ENCODE data around the gene TLK2. TPM values are rescaled to one million over a fixed set of nuclear protein-coding genes. Genes with fewer than 3 reads are reported as not detected.
A peak's percentile ranks its signal among the peaks of the same experiment; 100 is the strongest.

The TLK2 gene
- total RNA-seq, 4 donors from 2014 or later = 45.8 to 78.1 (median 54.1) TPM

GRCh38 chr17:62653002-62653825 is 174.6 kb downstream of the TLK2 start:
- Histone ChIP-seq H3K4me1 (peaks cover 13 to 18% of the 10 kb centered on the region in 2 donors), H3K4me3 (replicated peaks in 1 of 3) (peak overlapping the region in 2 of 3 donors; percentile 5 to 44), H3K27ac (peak overlapping the region in 2 of 3 donors; percentile 47 to 49), H3K9me3 (no peaks in the 10 kb centered on the region), H3K36me3 (no peaks in the 10 kb centered on the region), H3K27me3 (no peaks in the 10 kb centered on the region)
- WGBS, 2 donors = 5 to 7% methylated on average over 27 to 30 of the region's 30 CpGs
- intact Hi-C loops (cut with DNase I) = no loop called here
- DNase-seq = peak; percentile 50 to 51
- no peak for TF ChIP-seq CTCF (IDR thresholded peaks at IDR 0.05)
- TF ChIP-seq POLR2A (IDR thresholded peaks at IDR 0.05) = no peak

GRCh38 chr17:62653826-62654761 is 175.5 kb downstream of the TLK2 start:
- Histone ChIP-seq H3K27ac (no peak overlapping the region), H3K9me3 (no peaks in the 10 kb centered on the region), H3K4me3 (replicated peaks in 1 of 3) (no peak overlapping the region), H3K4me1 (peaks cover 13 to 18% of the 10 kb centered on the region in 2 donors), H3K36me3 (no peaks in the 10 kb centered on the region), H3K27me3 (no peaks in the 10 kb centered on the region)
- 68 to 78% methylated on average over 15 of the region's 19 CpGs for WGBS, 2 donors
- TF ChIP-seq POLR2A (IDR thresholded peaks at IDR 0.05) (no peak), CTCF (IDR thresholded peaks at IDR 0.05) (no peak)
- no peak for DNase-seq
- intact Hi-C loops (cut with DNase I) = no loop called here

- Histone ChIP-seq H3K4me3 (replicated peaks in 1 of 3) (no peak overlapping the region), H3K27me3 (no peaks in the 10 kb centered on the region), H3K36me3 (no peaks in the 10 kb centered on the region), H3K4me1 (peaks cover 13 to 18% of the 10 kb centered on the region in 2 donors), H3K27ac (no peak overlapping the region), H3K9me3 (no peaks in the 10 kb centered on the region)
- WGBS, 2 donors = 88 to 90% methylated on average over 6 of the region's 6 CpGs
- intact Hi-C loops (cut with DNase I) = no loop called here
- DNase-seq = no peak
- TF ChIP-seq CTCF (IDR thresholded peaks at IDR 0.05) (no peak), POLR2A (IDR thresholded peaks at IDR 0.05) (no peak)
These were observed 177.0 kb downstream of the TLK2 start for GRCh38 chr17:62655656-62656055.

- 67 to 71% methylated on average over 1 of the region's 1 CpG for WGBS, 2 donors
- no peaks in the 10 kb centered on the region for H3K27me3 ChIP-seq
- H3K4me3 ChIP-seq (replicated peaks in 1 of 3) = no peak overlapping the region
- H3K36me3 ChIP-seq = no peaks in the 10 kb centered on the region
- peaks cover 13 to 18% of the 10 kb centered on the region in 2 donors for H3K4me1 ChIP-seq
- TF ChIP-seq POLR2A (IDR thresholded peaks at IDR 0.05) (no peak), CTCF (IDR thresholded peaks at IDR 0.05) (no peak)
- no peak for DNase-seq
- H3K9me3 ChIP-seq = no peaks in the 10 kb centered on the region
- intact Hi-C loops (cut with DNase I) = no loop called here
- no peak overlapping the region for H3K27ac ChIP-seq
These were observed 177.8 kb downstream of the TLK2 start for GRCh38 chr17:62656446-62656845.

All from thyroid gland (tissue), 4 donors.